ENCODE measurements around the gene CLPX.

GRCh38 chr15:65204931-65205660 lies 20.0 kb upstream of the CLPX start:
- TF ChIP-seq CTCF (conservative IDR thresholded peaks at IDR 0.05; ENCODE audit: low read length), result no peak
- TF ChIP-seq EZH2phosphoT487 (IDR thresholded peaks at IDR 0.05; ENCODE audit: borderline replicate concordance), result no peak
